Neutrophil (primary cell): Measurements from ENCODE around the gene RPL7A.

Source experiments
- H3K27ac ChIP-seq: fragments of 200-600 bp; sonication (generic); 2 replicates; pipeline ENCODE4 v1.5.1; 2016; ENCODE audit warnings: mild to moderate bottlenecking, moderate library complexity
- H3K27me3 ChIP-seq: fragments of 200-600 bp; sonication (generic); 2 replicates; pipeline ENCODE4 v1.6.0; 2016; ENCODE audit warnings: mild to moderate bottlenecking
- H3K36me3 ChIP-seq: fragments of 200-600 bp; sonication (generic); 2 replicates; pipeline ENCODE4 v1.5.1; 2017
- H3K4me1 ChIP-seq, 2 experiments: fragments of 200-600 bp in 1 of 2; sonication (generic) in 1 of 2; 1 replicate in 1 of 2; 2 replicates in 1 of 2; pipeline versions ENCODE4 v1.5.1 to v1.6.1; 2013 to 2016; ENCODE audit warnings: low read depth in 1 of 2, low read length in 1 of 2, mild to moderate bottlenecking in 1 of 2, moderate library complexity in 1 of 2; ENCODE audit not compliant: control insufficient read depth in 1 of 2, insufficient read depth in 1 of 2
- H3K4me3 ChIP-seq, 2 experiments: fragments of 200-600 bp in 1 of 2; sonication (generic) in 1 of 2; 1 replicate in 1 of 2; 2 replicates in 1 of 2; pipeline ENCODE4 v1.5.1; 2013 to 2016; ENCODE audit warnings: low read depth in 1 of 2, low read length in 1 of 2, mild to moderate bottlenecking in 1 of 2, moderate library complexity in 1 of 2
- H3K9me3 ChIP-seq: fragments of 200-600 bp; sonication (generic); 2 replicates; pipeline ENCODE4 v1.5.1; 2016
- CTCF ChIP-seq: fragments of 200-600 bp; sonication (generic); IDR thresholded peaks from 2 replicates; pipeline ENCODE4 v1.5.1; 2016; ENCODE audit warnings: antibody characterized with exemption

The RPL7A gene

DNA sequence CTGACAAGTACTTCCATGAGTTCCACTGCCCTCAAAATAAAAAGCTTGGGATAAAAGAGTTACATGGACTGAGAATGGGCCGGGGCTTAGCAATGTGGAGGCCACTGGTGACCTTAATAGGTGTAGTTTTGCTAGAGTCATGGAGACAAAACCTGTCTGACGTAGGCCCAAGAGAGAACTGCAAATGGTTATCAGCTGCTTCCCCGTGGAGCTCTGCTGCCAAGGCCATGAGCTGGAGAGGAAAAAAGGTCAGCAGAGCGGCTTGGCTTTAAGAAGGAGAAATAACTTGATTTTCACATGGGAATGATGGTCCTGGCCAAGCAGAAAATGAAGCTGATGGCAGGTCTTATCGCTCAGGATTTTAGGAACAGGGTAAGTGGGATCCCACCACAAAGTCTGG is 8.4 kb upstream of the RPL7A start:
- Histone ChIP-seq H3K36me3 (peaks cover 30% of the 10 kb centered on the region), H3K4me1 (peaks cover 78 to 90% of the 10 kb centered on the region in 2 experiments), H3K27me3 (no peaks in the 10 kb centered on the region), H3K27ac (peak overlapping the region; percentile 99), H3K4me3 (peak overlapping the region; percentile 53 to 68), H3K9me3 (no peaks in the 10 kb centered on the region)
- TF ChIP-seq CTCF = no peak

GRCh38 chr9:133340256-133340655 is 7.8 kb upstream of the RPL7A start:
- H3K4me3 ChIP-seq = peak overlapping the region; percentile 53 to 68
- peak overlapping the region; percentile 99 for H3K27ac ChIP-seq
- no peaks in the 10 kb centered on the region for H3K27me3 ChIP-seq
- peaks cover 35% of the 10 kb centered on the region for H3K36me3 ChIP-seq
- no peak for TF ChIP-seq CTCF
- H3K9me3 ChIP-seq = no peaks in the 10 kb centered on the region
- peaks cover 72 to 83% of the 10 kb centered on the region in 2 experiments for H3K4me1 ChIP-seq

- TF ChIP-seq CTCF = no peak
- Histone ChIP-seq H3K36me3 (peaks cover 41% of the 10 kb centered on the region), H3K27me3 (no peaks in the 10 kb centered on the region), H3K27ac (peak overlapping the region; percentile 99), H3K9me3 (no peaks in the 10 kb centered on the region), H3K4me3 (peak overlapping the region; percentile 53 to 68), H3K4me1 (peaks cover 66 to 80% of the 10 kb centered on the region in 2 experiments)
Measured at GRCh38 chr9:133340916-133341315, 7.1 kb upstream of the RPL7A start.

- no peak for TF ChIP-seq CTCF
- Histone ChIP-seq H3K4me3 (peak overlapping the region; percentile 53 to 68), H3K27me3 (no peaks in the 10 kb centered on the region), H3K36me3 (peaks cover 47% of the 10 kb centered on the region), H3K9me3 (no peaks in the 10 kb centered on the region), H3K4me1 (peaks cover 67 to 80% of the 10 kb centered on the region in 2 experiments), H3K27ac (peak overlapping the region; percentile 99)
Measured at GRCh38 chr9:133341369-133342068, 6.5 kb upstream of the RPL7A start.

DNA sequence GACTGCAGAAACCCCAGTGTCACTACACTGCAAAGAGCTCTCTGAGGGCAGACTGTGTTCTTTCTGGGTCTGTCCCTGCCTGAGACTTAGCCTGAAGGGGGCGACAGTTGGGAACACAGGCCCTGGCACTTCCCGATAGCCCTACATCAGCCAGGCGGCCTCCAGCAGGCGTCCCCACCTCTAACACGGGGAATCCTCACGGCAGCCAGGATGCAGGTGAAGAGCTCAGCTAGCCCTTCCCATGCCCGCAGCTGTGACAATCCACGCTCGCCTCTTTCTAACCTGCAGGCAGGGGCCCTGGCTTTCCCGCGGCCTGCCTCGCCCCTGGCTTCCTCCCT is 6.0 kb upstream of the RPL7A start:
- TF ChIP-seq CTCF = peak; percentile 43
- peak overlapping the region; percentile 53 to 68 for H3K4me3 ChIP-seq
- H3K9me3 ChIP-seq = no peaks in the 10 kb centered on the region
- peaks cover 47% of the 10 kb centered on the region for H3K36me3 ChIP-seq
- H3K27ac ChIP-seq = peak overlapping the region; percentile 99
- H3K27me3 ChIP-seq = no peaks in the 10 kb centered on the region
- H3K4me1 ChIP-seq = peaks cover 67 to 80% of the 10 kb centered on the region in 2 experiments
